H9 (cell line): ENCODE data around the gene IFNGR1. TPM values are rescaled to one million over a fixed set of nuclear protein-coding genes. Genes with fewer than 3 reads are reported as not detected.

ENCODE experiments used
- DNase-seq: peaks from one replicate; pipeline ENCODE4 v3.0.0-alpha.2; 2017
- H2AFZ ChIP-seq: one replicate; pipeline ENCODE4 v1.6.1; 2013; ENCODE audit warnings: mild to moderate bottlenecking, low read length, control low read depth, moderate library complexity
- H2AK5ac ChIP-seq: 2 replicates; pipeline ENCODE4 v1.6.1; 2013; ENCODE audit warnings: low read length, control low read depth, mixed read lengths; ENCODE audit not compliant: insufficient read length
- H2BK120ac ChIP-seq: one replicate; pipeline ENCODE4 v1.6.1; 2013; ENCODE audit warnings: low read depth, mild to moderate bottlenecking, low read length, control low read depth, inconsistent platforms; ENCODE audit not compliant: poor library complexity, severe bottlenecking
- H2BK12ac ChIP-seq: 2 replicates; pipeline ENCODE4 v1.6.1; 2013; ENCODE audit warnings: low read length, control low read depth, mixed read lengths, low read depth; ENCODE audit not compliant: insufficient read length
- H2BK15ac ChIP-seq: 2 replicates; pipeline ENCODE4 v1.6.1; 2013; ENCODE audit warnings: low read depth, low read length, control low read depth
- H2BK20ac ChIP-seq: one replicate; pipeline ENCODE4 v1.6.1; 2013; ENCODE audit warnings: low read depth, mild to moderate bottlenecking, low read length, control low read depth, inconsistent platforms; ENCODE audit not compliant: poor library complexity, severe bottlenecking
- H2BK5ac ChIP-seq: 2 replicates; pipeline ENCODE4 v1.6.1; 2013; ENCODE audit warnings: low read length, control low read depth, mixed read lengths; ENCODE audit not compliant: insufficient read length
- H3K14ac ChIP-seq: 2 replicates; pipeline ENCODE4 v1.6.1; 2013; ENCODE audit warnings: low read length, control low read depth; ENCODE audit not compliant: insufficient read depth
- H3K18ac ChIP-seq: 2 replicates; pipeline ENCODE4 v1.6.1; 2013; ENCODE audit warnings: low read depth, mild to moderate bottlenecking, mixed read lengths, low read length, control low read depth; ENCODE audit not compliant: insufficient read length
- H3K23ac ChIP-seq: 2 replicates; pipeline ENCODE4 v1.6.1; 2013; ENCODE audit warnings: low read length, control low read depth, mixed read lengths, low read depth; ENCODE audit not compliant: insufficient read length
- H3K23me2 ChIP-seq: 2 replicates; pipeline ENCODE4 v1.6.1; 2013; ENCODE audit warnings: low read depth, mild to moderate bottlenecking, mixed read lengths, low read length, control low read depth; ENCODE audit not compliant: insufficient read length, poor library complexity, severe bottlenecking
- H3K27ac ChIP-seq: 2 replicates; pipeline ENCODE4 v1.5.1; 2013; ENCODE audit warnings: low read length, control low read depth, mixed read lengths, low read depth; ENCODE audit not compliant: insufficient read length
- H3K27me3 ChIP-seq: 2 replicates; pipeline ENCODE4 v1.6.1; 2013; ENCODE audit warnings: low read length, control low read depth, inconsistent platforms; ENCODE audit not compliant: insufficient read depth
- H3K4ac ChIP-seq: 2 replicates; pipeline ENCODE4 v1.6.1; 2013; ENCODE audit warnings: low read depth, mild to moderate bottlenecking, control low read depth, inconsistent platforms, low read length, moderate library complexity
- H3K4me1 ChIP-seq: 2 replicates; pipeline ENCODE4 v1.6.1; 2013; ENCODE audit warnings: low read length, control low read depth, inconsistent platforms; ENCODE audit not compliant: insufficient read depth
- H3K4me2 ChIP-seq: 2 replicates; pipeline ENCODE4 v1.6.1; 2013; ENCODE audit warnings: low read length, control low read depth, mixed read lengths; ENCODE audit not compliant: insufficient read length, insufficient read depth
- H3K56ac ChIP-seq: 2 replicates; pipeline ENCODE4 v1.6.1; 2013; ENCODE audit warnings: low read depth, mild to moderate bottlenecking, mixed read lengths, low read length, control low read depth; ENCODE audit not compliant: insufficient read length
- H3K79me1 ChIP-seq: 2 replicates; pipeline ENCODE4 v1.6.1; 2013; ENCODE audit warnings: low read depth, mild to moderate bottlenecking, moderate library complexity, low read length, control low read depth, inconsistent platforms; ENCODE audit not compliant: insufficient read depth, poor library complexity, severe bottlenecking
- H3K79me2 ChIP-seq: 2 replicates; pipeline ENCODE4 v1.6.1; 2013; ENCODE audit warnings: low read length, control low read depth, inconsistent platforms; ENCODE audit not compliant: insufficient read depth
- H3K9ac ChIP-seq: 2 replicates; pipeline ENCODE4 v1.6.1; 2013; ENCODE audit warnings: low read length, control low read depth, mixed read lengths; ENCODE audit not compliant: insufficient read length; ENCODE audit errors: extremely low read depth
- H3K9me3 ChIP-seq: one replicate; pipeline ENCODE4 v1.6.1; 2013; ENCODE audit warnings: low read depth, low read length, inconsistent platforms; ENCODE audit not compliant: control insufficient read depth
- H3T11ph ChIP-seq: one replicate; pipeline ENCODE4 v1.6.1; 2013; ENCODE audit warnings: mild to moderate bottlenecking, low read length, control low read depth, inconsistent platforms
- H4K20me1 ChIP-seq: one replicate; pipeline ENCODE4 v1.6.1; 2013; ENCODE audit not compliant: control insufficient read depth, insufficient read length, insufficient read depth
- H4K5ac ChIP-seq: 2 replicates; pipeline ENCODE4 v1.6.1; 2013; ENCODE audit warnings: low read depth, mild to moderate bottlenecking, mixed read lengths, low read length, control low read depth; ENCODE audit not compliant: insufficient read length
- H4K8ac ChIP-seq: replicated peaks from 2 replicates; pipeline ENCODE4 v1.6.1; 2013; ENCODE audit warnings: low read length, control low read depth, mixed read lengths, low read depth; ENCODE audit not compliant: insufficient read length
- H4K91ac ChIP-seq: 2 replicates; pipeline ENCODE4 v1.6.1; 2013; ENCODE audit warnings: low read depth, mild to moderate bottlenecking, moderate library complexity, mixed read lengths, low read length, control low read depth; ENCODE audit not compliant: insufficient read length
- H3K27ac Mint-ChIP-seq, 3 experiments: 2 replicates in 2 of 3; 3 replicates in 1 of 3; pipeline ENCODE4 v1.8.0; 2020 to 2021; ENCODE audit warnings: mixed read lengths in 3 of 3, mild to moderate bottlenecking in 1 of 3, moderate library complexity in 1 of 3
- H3K27me3 Mint-ChIP-seq: 2 replicates; pipeline ENCODE4 v1.8.0; 2021; ENCODE audit warnings: low read depth, mild to moderate bottlenecking, moderate library complexity, mixed read lengths
- H3K36me3 Mint-ChIP-seq, 3 experiments: 2 replicates in 2 of 3; 3 replicates in 1 of 3; pipeline ENCODE4 v1.8.0; 2020 to 2021; ENCODE audit warnings: low read depth in 3 of 3, mixed read lengths in 3 of 3; ENCODE audit not compliant: insufficient read depth in 1 of 3
- H3K4me1 Mint-ChIP-seq, 2 experiments: 2 replicates each; pipeline ENCODE4 v1.8.0; 2020; ENCODE audit warnings: mixed read lengths in 2 of 2
- H3K4me3 Mint-ChIP-seq, 2 experiments: 2 replicates in 1 of 2; 3 replicates in 1 of 2; pipeline ENCODE4 v1.8.0; 2020 to 2021; ENCODE audit warnings: mild to moderate bottlenecking in 2 of 2, mixed read lengths in 2 of 2, moderate library complexity in 1 of 2
- H3K9me3 Mint-ChIP-seq, 2 experiments: 2 replicates in 1 of 2; 3 replicates in 1 of 2; pipeline ENCODE4 v1.8.0; 2020; ENCODE audit warnings: mild to moderate bottlenecking in 2 of 2, mixed read lengths in 2 of 2, moderate library complexity in 1 of 2
- WGBS: extraction: QIAGEN DNeasy Blood & Tissue Kit; methylation state at CpG from one replicate; pipeline ENCODE4 v1.1.7; 2013; ENCODE audit warnings: missing lambda C conversion rate, low lambda C conversion rate, mixed read lengths; ENCODE audit not compliant: insufficient read length; ENCODE audit errors: extremely low coverage; 5-methylcytosine and 5-hydroxymethylcytosine counted together
- total RNA-seq: library from RNA; stranded (reverse); gene quantifications from 2 replicates; pipeline ENCODE4 v1.2.1, GENCODE V29; 2021
- TF ChIP-seq, protein P1 (sequence below): fragments of 200-600 bp; sonication (generic); conservative IDR thresholded peaks from 3 replicates; pipeline ENCODE4 v1.8.0; 2021; ENCODE audit warnings: antibody characterized with exemption, mild to moderate bottlenecking

The IFNGR1 gene
- total RNA-seq, 1 experiment from 2014 or later: 32.2 TPM

DNA sequence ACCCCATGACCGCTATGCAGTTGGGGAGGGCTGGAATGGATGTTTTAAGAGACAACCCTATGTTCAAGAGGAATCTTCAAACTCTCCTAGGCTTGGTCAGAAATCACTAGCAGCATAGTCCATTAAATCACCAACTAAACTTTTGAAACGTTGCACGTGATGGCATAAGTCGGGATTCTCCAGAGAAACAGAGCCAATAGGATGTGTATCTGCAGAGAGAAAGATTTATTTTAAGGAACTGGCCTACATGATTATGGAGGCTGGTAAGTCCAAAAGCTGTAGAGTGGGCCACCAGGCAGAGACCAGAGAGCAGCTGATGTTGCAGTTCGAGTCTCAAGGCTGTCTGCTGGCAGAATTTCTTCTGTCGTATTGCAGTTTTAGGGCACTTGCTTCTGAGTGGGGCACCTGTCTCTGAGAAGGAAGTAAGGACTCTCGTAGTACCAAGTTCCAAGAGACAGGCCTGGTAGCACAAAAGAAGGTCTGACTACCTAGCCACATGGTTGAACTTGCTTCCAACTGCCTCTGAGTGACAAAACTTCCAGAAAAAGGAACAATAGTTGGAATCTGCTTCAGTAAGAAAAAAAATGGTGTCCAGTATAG lies 11.9 kb upstream of the IFNGR1 start:
- no peak overlapping the region for H3K14ac ChIP-seq
- no peak overlapping the region for H3K27ac ChIP-seq
- no CpG with 5 or more reads among the region's 7 CpGs for WGBS
- H2AFZ ChIP-seq: no peak overlapping the region
- peaks cover 2 to 9% of the 10 kb centered on the region in 2 experiments; a peak in 3 of 4 replicates for H3K4me1 Mint-ChIP-seq
- DNase-seq: no peak
- H3K4me3 Mint-ChIP-seq: no peak overlapping the region
- H4K5ac ChIP-seq: no peak overlapping the region
- H3K4me2 ChIP-seq: no peak overlapping the region
- H3T11ph ChIP-seq: no peak overlapping the region
- H3K4ac ChIP-seq: no peak overlapping the region
- no peaks in the 10 kb centered on the region; the same call in 1 of the 2 replicates for H3K4me1 ChIP-seq
- TF ChIP-seq, protein P1, sequence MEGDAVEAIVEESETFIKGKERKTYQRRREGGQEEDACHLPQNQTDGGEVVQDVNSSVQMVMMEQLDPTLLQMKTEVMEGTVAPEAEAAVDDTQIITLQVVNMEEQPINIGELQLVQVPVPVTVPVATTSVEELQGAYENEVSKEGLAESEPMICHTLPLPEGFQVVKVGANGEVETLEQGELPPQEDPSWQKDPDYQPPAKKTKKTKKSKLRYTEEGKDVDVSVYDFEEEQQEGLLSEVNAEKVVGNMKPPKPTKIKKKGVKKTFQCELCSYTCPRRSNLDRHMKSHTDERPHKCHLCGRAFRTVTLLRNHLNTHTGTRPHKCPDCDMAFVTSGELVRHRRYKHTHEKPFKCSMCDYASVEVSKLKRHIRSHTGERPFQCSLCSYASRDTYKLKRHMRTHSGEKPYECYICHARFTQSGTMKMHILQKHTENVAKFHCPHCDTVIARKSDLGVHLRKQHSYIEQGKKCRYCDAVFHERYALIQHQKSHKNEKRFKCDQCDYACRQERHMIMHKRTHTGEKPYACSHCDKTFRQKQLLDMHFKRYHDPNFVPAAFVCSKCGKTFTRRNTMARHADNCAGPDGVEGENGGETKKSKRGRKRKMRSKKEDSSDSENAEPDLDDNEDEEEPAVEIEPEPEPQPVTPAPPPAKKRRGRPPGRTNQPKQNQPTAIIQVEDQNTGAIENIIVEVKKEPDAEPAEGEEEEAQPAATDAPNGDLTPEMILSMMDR: no peak
- H2BK15ac ChIP-seq: no peak overlapping the region
- H3K23me2 ChIP-seq: no peaks in the 10 kb centered on the region
- no peak overlapping the region for H3K18ac ChIP-seq
- H4K8ac ChIP-seq: no peak overlapping the region
- H3K56ac ChIP-seq: no peak overlapping the region
- no peaks in the 10 kb centered on the region for H3K79me1 ChIP-seq
- H2BK120ac ChIP-seq: no peak overlapping the region
- no peaks in the 10 kb centered on the region; the same call in 1 of the 2 replicates for H3K27me3 ChIP-seq
- H3K36me3 Mint-ChIP-seq: no peaks in the 10 kb centered on the region; a peak in 1 of 7 replicates
- no peaks in the 10 kb centered on the region for H3K9me3 ChIP-seq
- no peak overlapping the region for H3K9ac ChIP-seq
- H3K27ac Mint-ChIP-seq: no peak overlapping the region
- no peak overlapping the region for H2AK5ac ChIP-seq
- H3K27me3 Mint-ChIP-seq: peaks cover 5% of the 10 kb centered on the region; the same call in 1 of the 2 replicates
- no peaks in the 10 kb centered on the region; a peak in 1 of 5 replicates for H3K9me3 Mint-ChIP-seq
- H3K23ac ChIP-seq: no peak overlapping the region
- no peak overlapping the region for H2BK5ac ChIP-seq
- H3K79me2 ChIP-seq: no peaks in the 10 kb centered on the region
- no peak overlapping the region for H4K91ac ChIP-seq
- H4K20me1 ChIP-seq: no peaks in the 10 kb centered on the region
- no peak overlapping the region for H2BK12ac ChIP-seq
- no peak overlapping the region for H2BK20ac ChIP-seq
